Hypothalamus (tissue), 51 donors: Measurements from ENCODE around the gene ATG2A.

Experiments
- DNase-seq, 51 donors: peaks; one replicate each; lab custom pipeline; 2025; lab: John Stamatoyannopoulos, UW

Gene ATG2A

DNA sequence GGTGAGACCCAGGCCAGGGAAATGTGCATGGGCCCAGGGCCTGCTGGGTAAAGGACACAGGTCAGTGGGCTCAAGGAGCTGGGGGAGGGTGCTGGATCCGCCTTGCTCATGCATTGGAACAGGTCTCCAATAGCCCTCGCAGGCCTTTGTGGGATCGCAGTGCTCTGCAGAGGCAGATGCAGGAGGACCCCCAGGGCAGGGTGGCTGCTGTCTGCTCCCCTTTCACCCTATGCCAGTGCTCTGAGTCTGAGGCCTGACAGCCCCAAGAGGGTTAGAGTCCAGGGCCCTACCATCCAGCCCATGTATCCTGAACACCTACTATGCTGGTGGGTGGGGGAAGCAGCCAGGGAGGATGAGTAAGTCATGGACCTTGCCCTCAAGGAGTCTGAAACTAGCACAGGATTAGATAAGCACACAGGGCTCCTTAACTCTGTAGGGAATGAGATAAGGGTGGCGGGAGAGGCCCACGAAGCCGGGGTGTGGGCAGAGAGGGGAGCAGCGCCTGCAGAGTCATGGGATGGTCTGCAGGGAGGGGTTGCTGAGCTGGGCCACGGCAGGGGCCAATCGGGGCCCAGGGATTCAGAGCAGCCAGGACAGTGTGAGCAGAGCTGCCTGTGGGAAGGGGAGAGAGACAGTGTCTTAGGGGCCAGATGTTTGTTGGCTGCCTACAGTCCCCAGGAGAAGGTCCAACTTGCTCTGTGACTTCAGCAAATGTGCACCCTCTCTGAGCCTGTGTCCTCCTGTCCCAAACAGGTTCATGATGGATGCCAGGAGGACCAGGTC, 28.1 kb downstream of the ATG2A start:
- DNase-seq: no peak

DNA sequence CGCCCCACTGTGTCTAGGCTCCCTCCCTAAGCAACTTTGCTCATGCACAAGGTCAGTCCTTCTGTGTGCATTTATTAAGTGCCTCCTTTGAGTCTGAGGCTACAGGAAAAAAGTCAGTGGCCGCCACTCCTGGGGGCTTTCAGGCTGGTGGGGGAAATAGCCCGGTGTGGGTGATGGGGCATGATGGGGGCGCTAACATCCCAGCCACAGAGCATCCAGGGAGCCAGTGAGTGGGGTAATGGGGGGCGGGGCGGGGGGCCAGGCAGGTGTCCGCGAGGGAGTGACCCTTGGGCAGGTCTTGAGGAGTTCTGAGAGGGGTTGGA, 28.6 kb downstream of the ATG2A start:
- no peak for DNase-seq

DNA sequence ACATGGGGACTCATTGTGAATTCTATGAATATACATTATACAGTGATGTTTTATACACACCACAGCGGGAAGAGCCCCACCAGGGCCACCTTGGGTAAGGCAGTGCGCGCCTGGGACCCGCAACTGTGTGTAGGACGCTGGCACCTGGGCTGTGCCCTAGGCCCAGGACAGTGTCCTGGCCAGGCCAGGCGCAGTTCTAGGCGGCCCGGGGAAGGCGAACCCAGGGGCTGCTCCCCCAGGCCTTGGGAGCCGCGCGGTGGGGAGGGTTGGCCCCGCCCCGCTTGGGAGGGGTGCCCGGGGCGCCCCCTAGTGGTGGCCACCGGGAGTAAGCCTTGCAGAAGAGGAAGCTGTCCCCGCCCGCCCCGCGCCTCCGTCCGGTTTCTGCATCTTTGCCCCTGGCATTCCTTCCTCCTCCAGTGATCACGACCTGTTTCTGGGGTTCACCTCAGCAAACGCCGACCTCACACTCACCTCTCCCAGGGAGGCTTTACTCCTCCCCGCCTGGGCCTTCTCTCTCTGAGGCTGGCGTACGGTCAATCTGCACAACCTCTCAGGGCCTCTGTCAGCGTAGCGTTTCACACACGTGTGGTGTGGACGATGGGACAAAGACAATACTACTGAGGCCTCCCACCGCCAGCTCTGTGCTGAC, 29.1 kb downstream of the ATG2A start:
- peak in 45 of 51 donors; percentile 23 to 87 (median 63) for DNase-seq

GRCh38 chr11:64887234-64887756, 29.7 kb downstream of the ATG2A start:
- no peak for DNase-seq

DNA sequence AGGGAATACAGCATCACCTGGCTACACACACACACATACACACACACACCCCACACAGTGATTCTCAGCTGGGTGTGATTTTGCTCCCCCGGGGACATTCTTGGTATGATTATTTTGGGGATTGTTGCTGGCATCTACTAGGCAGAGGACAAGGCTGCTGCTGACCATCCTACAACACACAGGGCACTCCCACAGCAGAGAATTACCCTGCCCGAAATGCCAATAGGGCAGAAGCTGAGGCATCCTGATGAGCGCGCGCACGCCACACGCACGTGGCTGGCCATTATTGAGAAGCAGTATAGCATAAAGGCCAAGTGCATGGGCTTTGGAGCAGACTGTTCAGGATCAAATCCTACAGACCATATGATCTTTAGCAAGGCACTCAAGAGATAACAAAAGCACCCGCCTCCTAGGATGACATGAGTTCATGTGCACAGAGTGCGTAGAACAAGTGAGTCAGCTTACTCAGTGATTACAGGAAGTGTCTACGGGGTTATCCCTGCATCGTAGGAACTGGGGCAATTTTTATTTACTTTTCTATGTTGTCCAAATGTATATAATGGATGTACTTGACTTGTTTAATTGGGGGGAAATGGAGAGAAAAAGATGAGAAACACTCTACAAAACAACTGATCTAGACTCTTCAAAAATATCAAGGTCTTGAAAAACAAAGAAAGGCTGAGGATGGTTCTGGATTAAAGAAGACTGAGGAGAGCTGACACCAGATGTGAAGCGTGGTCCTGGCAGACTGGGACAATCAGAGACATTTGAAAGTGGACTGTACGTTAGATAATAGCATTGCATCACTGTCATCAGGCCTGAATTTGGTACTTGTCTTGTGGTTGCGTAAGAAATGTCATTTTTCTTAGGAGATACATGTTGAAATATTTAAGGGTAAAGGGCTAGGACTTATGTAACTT, 31.4 kb downstream of the ATG2A start:
- DNase-seq: no peak

DNA sequence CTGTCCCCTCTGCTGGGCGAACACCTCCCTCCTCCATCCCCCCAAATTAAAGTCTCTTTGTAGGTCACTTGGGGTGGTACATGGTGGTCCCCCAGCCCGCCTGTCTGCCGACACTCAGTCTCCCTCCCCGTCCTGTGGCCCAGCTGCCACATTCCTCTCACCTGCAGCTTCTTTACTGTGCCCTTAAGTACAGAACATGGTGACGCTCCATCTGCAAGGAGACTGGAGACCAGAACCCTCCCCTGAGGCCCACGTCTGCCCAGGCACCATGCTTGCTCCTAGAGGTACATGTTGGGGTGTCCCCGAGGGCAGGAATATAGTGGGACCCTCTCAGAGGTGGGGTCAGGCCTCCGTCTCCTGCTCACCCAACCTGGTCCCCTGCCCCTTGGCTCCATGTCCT, 33.0 kb downstream of the ATG2A start:
- DNase-seq: no peak

DNA sequence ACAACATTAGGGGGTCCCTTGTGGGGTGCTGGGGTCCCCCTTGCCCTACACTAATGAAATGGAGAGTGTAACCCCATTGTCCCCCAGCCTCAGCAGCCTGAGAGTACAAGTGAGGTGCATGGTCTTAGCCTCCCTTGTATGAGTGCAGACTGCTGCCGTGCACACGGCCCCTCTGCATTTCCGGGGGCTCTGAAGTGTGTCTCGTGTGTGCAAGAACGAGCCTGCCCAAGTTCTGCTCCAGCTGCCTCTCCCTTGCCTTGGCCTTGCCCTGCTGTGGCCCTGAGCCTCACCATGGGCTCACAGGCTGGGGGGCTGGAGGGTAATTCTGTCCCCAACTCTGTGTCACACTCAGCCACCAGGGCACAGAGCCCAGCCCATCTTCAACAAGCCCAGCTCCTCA, 33.4 kb downstream of the ATG2A start:
- no peak for DNase-seq

DNA sequence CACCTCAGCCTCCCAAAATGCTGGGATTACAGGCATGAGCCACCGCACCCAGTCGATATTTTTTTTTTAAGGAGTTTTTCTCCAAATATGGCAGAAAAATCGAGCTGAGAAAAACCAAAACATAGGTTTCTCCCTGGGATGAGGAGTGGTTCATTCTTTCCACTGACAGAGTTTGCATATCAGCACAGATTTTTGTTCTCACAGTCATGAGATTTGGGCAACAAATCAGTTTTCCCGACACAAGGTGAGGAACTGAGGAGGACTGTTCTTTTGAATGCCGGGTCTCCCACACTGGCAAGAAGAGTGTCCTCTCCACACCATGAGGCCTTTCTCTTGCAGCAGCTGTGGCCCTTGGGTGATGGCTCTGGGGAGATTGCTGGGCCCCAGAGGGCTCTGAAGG, 34.8 kb downstream of the ATG2A start:
- DNase-seq: no peak

GRCh38 chr11:64881476-64881875, 35.5 kb downstream of the ATG2A start:
- DNase-seq: no peak

GRCh38 chr11:64880240-64881001, 36.6 kb downstream of the ATG2A start:
- DNase-seq: peak in 12 of 51 donors; percentile 20 to 67 (median 38)

- DNase-seq: peak in 8 of 51 donors; percentile 11 to 75 (median 60)
Measured at GRCh38 chr11:64879244-64879900, 37.6 kb downstream of the ATG2A start.

- peak; percentile 62 to 99 (median 98) for DNase-seq
Measured at GRCh38 chr11:64878494-64879243, 38.3 kb downstream of the ATG2A start, which contains the start of gene EHD1. EHD1 (minus strand) TSS chr11:64878621; CDS start chr11:64878464, 157 bp downstream.

- DNase-seq: peak in 1 of 51 donors; percentile 80
Measured at GRCh38 chr11:64878223-64878493, 38.9 kb downstream of the ATG2A start.

- peak in 3 of 51 donors; percentile 36 to 74 (median 60) for DNase-seq
Measured at GRCh38 chr11:64877390-64878222, 39.4 kb downstream of the ATG2A start.

- peak in 8 of 51 donors; percentile 18 to 74 (median 40) for DNase-seq
Measured at GRCh38 chr11:64876835-64877341, 40.1 kb downstream of the ATG2A start.

DNA sequence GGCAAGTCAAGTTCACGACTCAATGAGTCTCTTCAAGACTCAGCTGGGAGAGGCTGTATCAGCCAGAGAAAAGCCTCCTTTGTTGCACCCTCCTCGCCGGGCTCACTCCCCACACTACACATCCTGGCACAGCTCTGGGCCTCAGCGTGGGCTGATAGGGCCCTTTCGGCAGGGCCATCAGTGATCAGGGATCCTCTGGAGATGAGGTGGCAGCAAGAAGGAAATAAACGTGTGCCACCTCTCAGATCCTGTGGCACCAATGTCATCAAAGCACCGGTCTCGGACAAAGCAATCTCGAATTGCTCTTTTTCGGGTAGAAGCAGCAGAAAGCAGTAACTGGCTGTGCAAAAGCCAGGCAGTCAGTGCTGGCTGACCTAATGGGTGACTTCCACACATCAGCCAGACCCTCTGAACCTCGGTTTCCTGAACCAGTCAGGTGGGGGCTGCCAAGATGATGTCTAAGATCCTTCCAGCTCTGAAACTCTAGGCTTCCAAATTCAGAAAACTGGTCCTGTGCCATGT, 40.7 kb downstream of the ATG2A start:
- DNase-seq: peak in 29 of 51 donors; percentile 15 to 70 (median 42)

- DNase-seq: peak in 10 of 51 donors; percentile 10 to 65 (median 34)
Measured at GRCh38 chr11:64875369-64876228, 41.4 kb downstream of the ATG2A start.
